Measurements from ENCODE around the gene FLT3.
"Not testable (repeated sequence)": the region's sequence is repeated elsewhere in the genome, so short reads cannot be mapped to it uniquely, and the experiment has no call there.

FLT3 gene

GRCh38 chr13:28128030-28128429 is 27.7 kb upstream of the FLT3 start:
- no peak overlapping the region for H3K4me3 ChIP-seq (ENCODE audit: low read depth, low read length)
- TF ChIP-seq CTCF (IDR thresholded peaks at IDR 0.05; ENCODE audit: borderline replicate concordance, insufficient read depth, low read depth, low read length), result no peak

- TF ChIP-seq CTCF (IDR thresholded peaks at IDR 0.05; ENCODE audit: borderline replicate concordance, insufficient read depth, low read depth, low read length), result no peak
- H3K4me3 ChIP-seq (ENCODE audit: low read depth, low read length), result no peak overlapping the region
These were observed 20.8 kb upstream of the FLT3 start for GRCh38 chr13:28121224-28121623.

GRCh38 chr13:28120317-28120716 is 19.9 kb upstream of the FLT3 start:
- TF ChIP-seq CTCF (IDR thresholded peaks at IDR 0.05; ENCODE audit: borderline replicate concordance, insufficient read depth, low read depth, low read length), result no peak
- H3K4me3 ChIP-seq (ENCODE audit: low read depth, low read length), result no peak overlapping the region

GRCh38 chr13:28117689-28118377 is 17.5 kb upstream of the FLT3 start:
- no peak for TF ChIP-seq CTCF (IDR thresholded peaks at IDR 0.05; ENCODE audit: borderline replicate concordance, insufficient read depth, low read depth, low read length)
- no peak overlapping the region for H3K4me3 ChIP-seq (ENCODE audit: low read depth, low read length)

- TF ChIP-seq CTCF (IDR thresholded peaks at IDR 0.05; ENCODE audit: borderline replicate concordance, insufficient read depth, low read depth, low read length), result no peak
These were observed 16.4 kb upstream of the FLT3 start for GRCh38 chr13:28116736-28117135.

GRCh38 chr13:28110414-28110813 is 10.0 kb upstream of the FLT3 start:
- no peak for TF ChIP-seq CTCF (IDR thresholded peaks at IDR 0.05; ENCODE audit: borderline replicate concordance, insufficient read depth, low read depth, low read length)
- H3K4me3 ChIP-seq (ENCODE audit: low read depth, low read length), result no peak overlapping the region

More at GRCh38 chr13:28116736-28117135, 16.4 kb upstream of the FLT3 start:
- H3K4me3 ChIP-seq (ENCODE audit: low read depth, low read length), result no peak overlapping the region

GRCh38 chr13:28106976-28107375 is 6.6 kb upstream of the FLT3 start:
- no peak for TF ChIP-seq CTCF (IDR thresholded peaks at IDR 0.05; ENCODE audit: borderline replicate concordance, insufficient read depth, low read depth, low read length)
- H3K4me3 ChIP-seq (ENCODE audit: low read depth, low read length), result no peak overlapping the region

- H3K4me3 ChIP-seq (ENCODE audit: low read depth, low read length), result not testable (repeated sequence)
These were observed 1.5 kb upstream of the FLT3 start for GRCh38 chr13:28101886-28102285.

Data from GM12875 (cell line).